NT2/D1 (cell line): Measurements from ENCODE around the gene UBC.
"Not testable (repeated sequence)": the region's sequence is repeated elsewhere in the genome, so short reads cannot be mapped to it uniquely, and the experiment has no call there.

Source experiments
- DNase-seq: peaks from one replicate; pipeline ENCODE4 v3.0.0-alpha.2; 2011; ENCODE audit warnings: low read depth, low spot score
- H3K27me3 ChIP-seq: 2 replicates; pipeline ENCODE4 v1.6.0; 2011; ENCODE audit warnings: mild to moderate bottlenecking; ENCODE audit not compliant: insufficient read length, insufficient read depth
- H3K36me3 ChIP-seq: 2 replicates; pipeline ENCODE4 v1.6.1; 2011; ENCODE audit warnings: mild to moderate bottlenecking, low read length, mixed read lengths; ENCODE audit not compliant: insufficient read depth, insufficient read length
- H3K4me1 ChIP-seq: 2 replicates; pipeline ENCODE4 v1.5.1; 2011; ENCODE audit not compliant: insufficient read depth, insufficient read length
- H3K4me3 ChIP-seq: 2 replicates; pipeline ENCODE4 v1.5.1; 2011; ENCODE audit warnings: low read depth; ENCODE audit not compliant: insufficient read length
- H3K9ac ChIP-seq: 2 replicates; pipeline ENCODE4 v1.6.0; 2011; ENCODE audit warnings: low read depth; ENCODE audit not compliant: insufficient read length
- H3K9me3 ChIP-seq: 2 replicates; pipeline ENCODE4 v1.5.1; 2011; ENCODE audit warnings: mild to moderate bottlenecking, low read length; ENCODE audit not compliant: insufficient read depth
- SUZ12 ChIP-seq: IDR thresholded peaks from 2 replicates; pipeline ENCODE4 v1.6.1; 2011; ENCODE audit not compliant: insufficient read length, insufficient read depth; ENCODE audit errors: extremely low read depth
- YY1 ChIP-seq: IDR thresholded peaks from 2 replicates; pipeline ENCODE4 v1.6.1; 2011; ENCODE audit not compliant: insufficient read length, insufficient read depth
- ZNF274 ChIP-seq: IDR thresholded peaks from 2 replicates; pipeline ENCODE4 v1.6.1; 2011; ENCODE audit warnings: mild to moderate bottlenecking, low read depth, low read length

Gene UBC

DNA sequence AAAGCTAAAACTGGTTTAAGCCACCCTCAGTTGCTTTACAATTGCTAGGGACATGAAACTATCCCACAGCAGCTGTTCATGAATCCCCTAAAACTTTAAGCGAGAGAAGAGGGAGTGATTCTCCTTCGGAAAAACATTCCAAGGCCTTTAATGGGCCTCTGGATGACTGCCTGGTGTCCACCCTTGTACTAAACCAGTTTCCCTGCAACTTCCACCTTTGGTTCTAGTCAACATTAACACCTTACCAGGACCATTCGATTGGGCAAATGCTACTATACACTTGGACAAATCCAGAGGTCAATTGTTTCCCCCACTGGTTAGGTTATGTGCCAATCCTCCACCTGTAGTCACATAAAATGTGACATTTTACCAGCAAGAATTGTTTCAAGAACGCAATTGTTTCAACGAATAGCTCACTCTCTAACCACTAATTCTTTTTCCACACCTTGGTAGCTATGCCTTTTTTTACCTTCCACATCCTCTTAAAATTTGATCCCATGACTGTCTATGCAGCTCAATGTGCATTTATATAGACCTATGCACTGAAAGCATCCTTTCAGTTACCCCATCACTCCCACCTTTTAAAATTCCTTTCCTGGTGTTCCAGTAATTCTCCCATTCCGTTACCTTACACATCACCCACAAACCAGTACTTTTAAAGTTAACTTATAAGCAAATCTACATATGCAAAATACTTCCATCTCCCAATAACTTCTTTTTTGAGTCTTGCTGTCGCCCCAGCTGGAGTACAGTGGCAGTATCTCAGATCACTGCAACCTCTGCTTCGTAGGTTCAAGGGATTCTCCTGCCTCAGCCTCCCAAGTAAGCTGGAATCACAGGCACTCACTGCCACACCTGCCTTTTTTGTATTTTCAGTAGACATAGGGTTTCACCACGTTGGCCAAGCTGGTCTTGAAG is 3.6 kb downstream of the UBC start:
- Histone ChIP-seq H3K4me3 (no peak overlapping the region), H3K9ac (no peak overlapping the region), H3K9me3 (no peaks in the 10 kb centered on the region), H3K27me3 (no peaks in the 10 kb centered on the region), H3K36me3 (peaks cover 29% of the 10 kb centered on the region), H3K4me1 (peaks cover 2% of the 10 kb centered on the region)
- DNase-seq = no peak
- TF ChIP-seq YY1 (no peak), ZNF274 (no peak), SUZ12 (no peak)

GRCh38 chr12:124909831-124910560 is 4.5 kb downstream of the UBC start:
- Histone ChIP-seq H3K36me3 (peaks cover 29% of the 10 kb centered on the region), H3K4me3 (no peak overlapping the region), H3K9ac (no peak overlapping the region), H3K4me1 (peaks cover 2% of the 10 kb centered on the region), H3K27me3 (no peaks in the 10 kb centered on the region), H3K9me3 (no peaks in the 10 kb centered on the region)
- DNase-seq = no peak
- TF ChIP-seq SUZ12 (no peak), YY1 (no peak), ZNF274 (no peak)

DNA sequence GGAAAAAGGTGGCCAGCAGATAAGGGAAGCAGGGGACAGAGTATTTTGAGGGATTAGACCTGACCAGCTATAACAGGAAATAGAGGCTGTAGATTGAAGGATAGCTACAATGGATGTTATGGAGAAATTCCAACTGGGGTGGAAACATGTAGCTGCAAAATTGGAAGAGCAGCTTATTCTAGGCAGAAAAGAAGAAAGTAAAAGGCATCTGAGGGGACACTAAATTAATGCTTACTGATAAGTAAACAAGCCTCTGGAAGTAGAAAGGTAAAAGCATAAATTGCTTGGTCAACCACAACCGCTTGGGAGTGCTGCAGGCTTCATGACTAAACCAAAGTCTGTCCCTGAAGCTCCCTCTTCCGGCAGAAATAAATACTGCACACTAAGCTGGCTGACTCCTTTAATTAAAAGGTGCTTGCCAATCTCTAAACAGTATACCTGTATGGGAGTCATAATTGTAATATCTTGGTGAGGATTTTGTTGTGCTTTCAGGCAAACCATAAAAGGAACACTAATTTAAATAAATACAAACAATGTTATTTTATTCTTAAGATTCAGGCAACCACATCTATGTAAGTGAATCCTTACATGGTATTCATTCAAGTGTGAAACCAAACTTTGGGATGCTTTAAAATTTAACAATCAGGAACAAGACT is 7.7 kb downstream of the UBC start:
- no peaks in the 10 kb centered on the region for H3K27me3 ChIP-seq
- no peak for TF ChIP-seq ZNF274
- peak; percentile 93 for DNase-seq
- no peaks in the 10 kb centered on the region for H3K9me3 ChIP-seq
- no peak overlapping the region for H3K9ac ChIP-seq
- H3K4me3 ChIP-seq = no peak overlapping the region
- peaks cover 12% of the 10 kb centered on the region for H3K36me3 ChIP-seq
- peaks cover 2% of the 10 kb centered on the region for H3K4me1 ChIP-seq

GRCh38 chr12:124904306-124905098 is 9.9 kb downstream of the UBC start:
- Histone ChIP-seq H3K4me1 (no peaks in the 10 kb centered on the region), H3K27me3 (no peaks in the 10 kb centered on the region), H3K4me3 (no peak overlapping the region)

DNA sequence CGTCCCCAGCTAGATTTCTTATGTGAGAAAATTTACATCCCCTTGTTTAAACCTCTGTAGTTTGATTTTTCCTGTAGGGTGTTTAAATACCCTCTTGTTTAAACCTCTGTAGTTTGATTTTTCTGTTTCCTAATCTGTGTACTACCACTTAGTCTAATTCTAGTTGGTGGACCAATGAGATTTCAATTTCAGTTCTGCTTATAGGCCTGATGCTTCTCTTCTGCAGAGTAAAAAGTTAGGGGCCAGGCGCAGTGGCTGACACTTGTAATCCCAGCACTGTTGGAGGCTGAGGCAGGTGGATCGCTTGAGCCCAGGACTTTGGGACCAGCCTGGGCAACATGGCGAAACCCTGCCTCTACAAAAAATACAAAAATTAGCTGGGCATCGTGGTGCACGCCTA is 11.5 kb downstream of the UBC start:
- no peaks in the 10 kb centered on the region for H3K27me3 ChIP-seq
- H3K36me3 ChIP-seq = no peaks in the 10 kb centered on the region
- DNase-seq = no peak
- H3K4me1 ChIP-seq = no peaks in the 10 kb centered on the region
- no peak overlapping the region for H3K9ac ChIP-seq
- TF ChIP-seq SUZ12 (no peak), ZNF274 (no peak), YY1 (no peak)
- no peaks in the 10 kb centered on the region for H3K9me3 ChIP-seq
- no peak overlapping the region for H3K4me3 ChIP-seq

More at GRCh38 chr12:124904306-124905098, 9.9 kb downstream of the UBC start:
- no peaks in the 10 kb centered on the region for H3K36me3 ChIP-seq
- DNase-seq = no peak
- TF ChIP-seq SUZ12 (no peak), ZNF274 (no peak), YY1 (no peak)
- peak overlapping the region; percentile 34 for H3K9ac ChIP-seq
- H3K9me3 ChIP-seq = no peaks in the 10 kb centered on the region

- Histone ChIP-seq H3K27me3 (no peaks in the 10 kb centered on the region), H3K4me3 (no peak overlapping the region), H3K9ac (no peak overlapping the region), H3K4me1 (no peaks in the 10 kb centered on the region), H3K9me3 (peaks cover 4% of the 10 kb centered on the region; the same call in 1 of the 2 replicates), H3K36me3 (no peaks in the 10 kb centered on the region)
- DNase-seq = no peak
- TF ChIP-seq YY1 (no peak), SUZ12 (no peak), ZNF274 (no peak)
These were observed 13.4 kb downstream of the UBC start for GRCh38 chr12:124901003-124901402.

DNA sequence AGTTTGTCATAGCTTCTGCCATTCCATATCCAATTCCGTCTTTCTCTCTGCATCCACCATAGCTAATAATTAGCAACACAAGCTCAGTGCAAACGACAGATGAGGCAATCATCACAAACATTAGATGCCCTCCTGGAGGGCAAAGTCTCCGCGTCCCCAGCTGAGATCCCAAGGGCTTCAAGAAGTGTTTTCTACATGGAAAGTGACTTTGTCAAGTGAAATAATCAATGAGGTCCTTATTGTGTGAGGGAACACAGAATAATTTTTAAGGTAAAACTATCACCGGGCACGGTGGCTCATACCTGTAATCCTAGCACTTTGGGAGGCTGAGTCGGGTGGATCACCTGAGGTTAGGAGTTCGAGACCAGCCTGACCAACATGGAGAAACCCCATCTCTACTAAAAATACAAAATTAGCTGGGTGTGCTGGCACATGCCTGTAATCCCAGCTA is 14.1 kb downstream of the UBC start:
- not testable (repeated sequence) for H3K27me3 ChIP-seq, H3K9ac ChIP-seq, H3K36me3 ChIP-seq, H3K4me3 ChIP-seq, H3K4me1 ChIP-seq, DNase-seq, H3K9me3 ChIP-seq
